ENCODE measurements around the gene CSNK1A1.

DNA sequence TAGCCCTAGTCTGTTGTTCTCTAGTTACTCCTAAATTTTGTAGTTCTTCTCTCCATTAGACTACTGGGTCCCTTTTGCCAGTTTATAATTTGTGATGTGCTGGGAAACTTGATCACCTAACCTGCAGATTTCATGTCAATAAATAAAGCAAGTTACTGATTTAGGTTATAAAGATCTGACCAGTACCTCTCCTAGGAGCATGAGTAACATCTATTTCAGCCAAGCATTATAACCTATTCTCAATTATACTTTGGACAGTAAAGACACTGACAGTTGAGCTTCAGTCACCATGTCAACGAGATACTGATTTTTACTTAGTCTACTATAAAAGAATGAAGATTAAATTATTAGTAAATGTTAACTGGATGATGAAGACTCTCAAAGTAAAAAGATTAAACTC, 36.7 kb downstream of the CSNK1A1 start:
- TF ChIP-seq HNF4G (IDR thresholded peaks at IDR 0.05) (no peak), JUND (IDR thresholded peaks at IDR 0.05) (no peak), YY1 (IDR thresholded peaks at IDR 0.05) (no peak), GABPA (IDR thresholded peaks at IDR 0.05 in 1 of 2, conservative IDR thresholded peaks at IDR 0.05 in 1 of 2) (no peak), SP1 (IDR thresholded peaks at IDR 0.05) (no peak), FOXA2 (IDR thresholded peaks at IDR 0.05) (no peak), EGR1 (IDR thresholded peaks at IDR 0.05; ENCODE audit: low read depth in 2 of 2) (no peak), RAD21 (IDR thresholded peaks at IDR 0.05) (no peak), TAF1 (conservative IDR thresholded peaks at IDR 0.05) (no peak), NR2F2 (IDR thresholded peaks at IDR 0.05) (no peak)
- TF ChIP-seq, protein P1, sequence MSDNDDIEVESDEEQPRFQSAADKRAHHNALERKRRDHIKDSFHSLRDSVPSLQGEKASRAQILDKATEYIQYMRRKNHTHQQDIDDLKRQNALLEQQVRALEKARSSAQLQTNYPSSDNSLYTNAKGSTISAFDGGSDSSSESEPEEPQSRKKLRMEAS (IDR thresholded peaks at IDR 0.05) = no peak
- TF ChIP-seq, protein P2, sequence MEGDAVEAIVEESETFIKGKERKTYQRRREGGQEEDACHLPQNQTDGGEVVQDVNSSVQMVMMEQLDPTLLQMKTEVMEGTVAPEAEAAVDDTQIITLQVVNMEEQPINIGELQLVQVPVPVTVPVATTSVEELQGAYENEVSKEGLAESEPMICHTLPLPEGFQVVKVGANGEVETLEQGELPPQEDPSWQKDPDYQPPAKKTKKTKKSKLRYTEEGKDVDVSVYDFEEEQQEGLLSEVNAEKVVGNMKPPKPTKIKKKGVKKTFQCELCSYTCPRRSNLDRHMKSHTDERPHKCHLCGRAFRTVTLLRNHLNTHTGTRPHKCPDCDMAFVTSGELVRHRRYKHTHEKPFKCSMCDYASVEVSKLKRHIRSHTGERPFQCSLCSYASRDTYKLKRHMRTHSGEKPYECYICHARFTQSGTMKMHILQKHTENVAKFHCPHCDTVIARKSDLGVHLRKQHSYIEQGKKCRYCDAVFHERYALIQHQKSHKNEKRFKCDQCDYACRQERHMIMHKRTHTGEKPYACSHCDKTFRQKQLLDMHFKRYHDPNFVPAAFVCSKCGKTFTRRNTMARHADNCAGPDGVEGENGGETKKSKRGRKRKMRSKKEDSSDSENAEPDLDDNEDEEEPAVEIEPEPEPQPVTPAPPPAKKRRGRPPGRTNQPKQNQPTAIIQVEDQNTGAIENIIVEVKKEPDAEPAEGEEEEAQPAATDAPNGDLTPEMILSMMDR (IDR thresholded peaks at IDR 0.05; ENCODE audit: low read depth, low read length, missing input control) = no peak
- TF ChIP-seq, protein P3, sequence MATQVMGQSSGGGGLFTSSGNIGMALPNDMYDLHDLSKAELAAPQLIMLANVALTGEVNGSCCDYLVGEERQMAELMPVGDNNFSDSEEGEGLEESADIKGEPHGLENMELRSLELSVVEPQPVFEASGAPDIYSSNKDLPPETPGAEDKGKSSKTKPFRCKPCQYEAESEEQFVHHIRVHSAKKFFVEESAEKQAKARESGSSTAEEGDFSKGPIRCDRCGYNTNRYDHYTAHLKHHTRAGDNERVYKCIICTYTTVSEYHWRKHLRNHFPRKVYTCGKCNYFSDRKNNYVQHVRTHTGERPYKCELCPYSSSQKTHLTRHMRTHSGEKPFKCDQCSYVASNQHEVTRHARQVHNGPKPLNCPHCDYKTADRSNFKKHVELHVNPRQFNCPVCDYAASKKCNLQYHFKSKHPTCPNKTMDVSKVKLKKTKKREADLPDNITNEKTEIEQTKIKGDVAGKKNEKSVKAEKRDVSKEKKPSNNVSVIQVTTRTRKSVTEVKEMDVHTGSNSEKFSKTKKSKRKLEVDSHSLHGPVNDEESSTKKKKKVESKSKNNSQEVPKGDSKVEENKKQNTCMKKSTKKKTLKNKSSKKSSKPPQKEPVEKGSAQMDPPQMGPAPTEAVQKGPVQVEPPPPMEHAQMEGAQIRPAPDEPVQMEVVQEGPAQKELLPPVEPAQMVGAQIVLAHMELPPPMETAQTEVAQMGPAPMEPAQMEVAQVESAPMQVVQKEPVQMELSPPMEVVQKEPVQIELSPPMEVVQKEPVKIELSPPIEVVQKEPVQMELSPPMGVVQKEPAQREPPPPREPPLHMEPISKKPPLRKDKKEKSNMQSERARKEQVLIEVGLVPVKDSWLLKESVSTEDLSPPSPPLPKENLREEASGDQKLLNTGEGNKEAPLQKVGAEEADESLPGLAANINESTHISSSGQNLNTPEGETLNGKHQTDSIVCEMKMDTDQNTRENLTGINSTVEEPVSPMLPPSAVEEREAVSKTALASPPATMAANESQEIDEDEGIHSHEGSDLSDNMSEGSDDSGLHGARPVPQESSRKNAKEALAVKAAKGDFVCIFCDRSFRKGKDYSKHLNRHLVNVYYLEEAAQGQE (IDR thresholded peaks at IDR 0.05) = no peak
- TF ChIP-seq, protein P4, sequence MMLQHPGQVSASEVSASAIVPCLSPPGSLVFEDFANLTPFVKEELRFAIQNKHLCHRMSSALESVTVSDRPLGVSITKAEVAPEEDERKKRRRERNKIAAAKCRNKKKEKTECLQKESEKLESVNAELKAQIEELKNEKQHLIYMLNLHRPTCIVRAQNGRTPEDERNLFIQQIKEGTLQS (IDR thresholded peaks at IDR 0.05) = no peak

Data from liver (tissue), 3 donors.